GM19025 (cell line): ENCODE data around the gene CARMIL3.
"Not testable (repeated sequence)": the region's sequence is repeated elsewhere in the genome, so short reads cannot be mapped to it uniquely, and the experiment has no call there.

Experiments
- ATAC-seq: cut with Tn5 transposase; IDR thresholded peaks from one replicate; pipeline ENCODE4 v1.9.1; 2021; ENCODE audit warnings: mild to moderate bottlenecking, low read depth, moderate library complexity; ENCODE audit not compliant: unreplicated experiment

CARMIL3 gene

GRCh38 chr14:24092505-24093206 is 40.8 kb downstream of the CARMIL3 start:
- no peak for ATAC-seq

- ATAC-seq: no peak
Measured at GRCh38 chr14:24093207-24093900, 41.5 kb downstream of the CARMIL3 start.

- ATAC-seq: peak; percentile 46
Measured at GRCh38 chr14:24093901-24094840, 42.4 kb downstream of the CARMIL3 start, which contains the start of gene PCK2. Gene PCK2, plus strand, starts transcription at chr14:24094311. Its CDS starts 95 bp downstream, at chr14:24094406.

GRCh38 chr14:24094841-24095270 is 43.0 kb downstream of the CARMIL3 start:
- no peak for ATAC-seq

GRCh38 chr14:24095271-24096068 is 43.7 kb downstream of the CARMIL3 start:
- peak; percentile 57 for ATAC-seq

- no peak for ATAC-seq
Measured at GRCh38 chr14:24096545-24097181, 44.9 kb downstream of the CARMIL3 start.

- no peak for ATAC-seq
Measured at GRCh38 chr14:24098229-24098926, 46.6 kb downstream of the CARMIL3 start.

- ATAC-seq: no peak
Measured at GRCh38 chr14:24098927-24099813, 47.4 kb downstream of the CARMIL3 start.

- ATAC-seq: no peak
Measured at GRCh38 chr14:24100197-24100981, 48.6 kb downstream of the CARMIL3 start.

DNA sequence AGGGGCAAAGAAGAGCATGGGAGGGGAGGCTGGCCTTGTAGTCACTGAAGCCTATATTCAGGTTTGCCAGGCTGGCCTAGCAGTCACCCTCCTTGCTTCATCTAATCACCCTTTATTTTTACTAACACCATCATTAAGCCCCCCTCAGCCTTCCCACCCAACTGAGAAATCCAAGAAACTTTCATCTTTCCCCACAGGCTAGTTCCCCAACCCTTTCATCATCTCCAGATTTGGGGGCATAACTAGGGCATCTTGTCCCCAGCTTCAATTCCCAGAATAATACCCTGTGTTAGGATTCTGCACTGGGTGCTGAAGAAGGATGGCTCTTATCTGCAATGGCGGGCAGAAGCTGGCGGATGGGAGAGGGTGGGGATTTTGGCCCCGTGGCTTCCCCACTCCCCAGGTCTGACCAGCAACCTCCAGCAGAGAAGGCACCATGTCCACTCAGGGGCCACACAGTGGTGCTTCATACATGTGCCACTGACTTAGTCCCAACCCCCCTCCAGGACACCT is 49.2 kb downstream of the CARMIL3 start:
- ATAC-seq: no peak

DNA sequence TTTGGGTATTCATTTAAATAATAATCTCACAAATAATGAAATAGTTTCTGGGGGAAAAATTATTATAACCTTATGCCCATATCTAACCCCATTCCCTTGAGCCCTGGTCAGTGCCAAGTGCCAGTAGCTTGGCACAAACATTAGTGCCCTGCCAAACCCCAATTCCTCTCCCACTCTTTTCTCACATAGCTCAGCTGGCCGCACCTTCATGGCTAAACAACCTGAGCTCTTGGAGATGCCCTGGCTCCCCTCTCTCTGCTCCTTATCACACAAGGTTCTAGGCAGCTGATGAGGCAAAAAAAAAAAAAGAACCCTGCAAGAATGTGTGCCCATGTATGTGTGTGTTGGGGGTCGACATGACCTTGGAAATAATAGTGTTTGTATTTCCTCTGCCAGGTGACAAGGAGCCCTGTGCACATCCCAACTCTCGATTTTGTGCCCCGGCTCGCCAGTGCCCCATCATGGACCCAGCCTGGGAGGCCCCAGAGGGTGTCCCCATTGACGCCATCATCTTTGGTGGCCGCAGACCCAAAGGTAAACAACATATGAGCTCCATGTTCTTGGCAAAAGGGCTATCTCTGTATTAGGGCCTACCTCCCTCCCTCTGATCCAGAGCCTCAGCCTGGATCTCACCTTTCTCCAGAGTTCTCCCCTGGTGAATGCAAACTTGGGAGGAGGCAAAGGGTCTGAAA is 50.7 kb downstream of the CARMIL3 start:
- no peak for ATAC-seq

GRCh38 chr14:24103451-24103850 is 51.6 kb downstream of the CARMIL3 start:
- ATAC-seq: no peak

GRCh38 chr14:24105609-24106239 is 53.9 kb downstream of the CARMIL3 start:
- not testable (repeated sequence) for ATAC-seq

DNA sequence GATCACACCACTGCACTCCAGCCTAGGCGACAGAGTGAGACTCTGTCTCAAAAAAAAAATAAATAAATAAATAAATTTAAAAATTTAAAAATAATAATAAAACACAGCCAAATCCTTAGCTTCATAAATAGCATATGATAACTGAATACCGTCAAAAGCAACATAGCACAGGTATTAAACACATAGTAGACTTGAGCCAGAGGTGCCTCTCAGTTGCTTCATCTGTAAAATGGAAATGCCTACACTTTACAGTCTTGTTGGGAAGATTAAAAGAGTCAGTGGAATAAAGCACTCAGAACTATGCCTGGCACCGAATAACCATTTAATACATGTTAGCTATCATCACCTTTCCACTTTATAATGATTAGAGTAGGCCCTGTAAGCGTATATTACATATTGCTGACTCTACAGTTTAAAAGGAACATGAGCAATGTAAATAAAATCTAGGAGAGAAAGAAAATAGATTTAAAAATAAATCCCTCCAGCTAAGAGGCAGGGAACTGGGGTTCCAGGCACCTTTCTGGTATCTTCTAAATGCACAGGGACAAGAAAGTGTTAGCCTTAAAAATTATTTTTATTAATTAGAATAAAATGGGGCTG is 55.0 kb downstream of the CARMIL3 start:
- ATAC-seq: no peak

- ATAC-seq: peak; percentile 26
Measured at GRCh38 chr14:24108336-24108874, 56.6 kb downstream of the CARMIL3 start.
